HepG2 (cell line): ENCODE measurements around the gene OGFOD3. TPM values are rescaled to one million over a fixed set of nuclear protein-coding genes. Genes with fewer than 3 reads are reported as not detected.

Experiments used
- AHR ChIP-seq: IDR thresholded peaks from 2 replicates; pipeline ENCODE4 v1.6.1; 2018; ENCODE audit warnings: missing genetic modification reagents, missing compliant biosample characterization
- CBX1 ChIP-seq: IDR thresholded peaks from one replicate; pipeline ENCODE4 v1.6.1; 2016; ENCODE audit warnings: antibody characterized with exemption, low read depth
- CCDC6 ChIP-seq: sonication (generic); formaldehyde crosslinking; IDR thresholded peaks from 2 replicates; pipeline ENCODE4 v1.8.1; 2022; ENCODE audit warnings: mild to moderate bottlenecking, missing genetic modification reagents, moderate library complexity
- FOXM1 ChIP-seq: sonication (generic); formaldehyde crosslinking; IDR thresholded peaks from 2 replicates; pipeline ENCODE4 v1.5.0; 2020; ENCODE audit warnings: missing genetic modification reagents
- GATAD1 ChIP-seq: IDR thresholded peaks from 2 replicates; pipeline ENCODE4 v1.6.1; 2016; ENCODE audit warnings: missing genetic modification reagents, missing compliant biosample characterization
- HES4 ChIP-seq: sonication (generic); formaldehyde crosslinking; IDR thresholded peaks from 2 replicates; pipeline ENCODE4 v1.9.0; 2021; ENCODE audit warnings: mild to moderate bottlenecking, missing genetic modification reagents, borderline replicate concordance
- IRF2 ChIP-seq: IDR thresholded peaks from 2 replicates; pipeline ENCODE4 v1.6.1; 2018; ENCODE audit warnings: missing genetic modification reagents, missing compliant biosample characterization
- MAZ ChIP-seq, 2 experiments: sonication (generic) in 1 of 2; formaldehyde crosslinking in 1 of 2; IDR thresholded peaks; 2 replicates each; pipeline versions ENCODE4 v1.5.0 to v1.6.1; 2012 to 2020; ENCODE audit warnings: low read depth in 2 of 2, mild to moderate bottlenecking in 2 of 2, borderline replicate concordance in 1 of 2, improper control_type of control experiment in 1 of 2, low read length in 1 of 2, missing genetic modification reagents in 1 of 2, moderate library complexity in 1 of 2
- NFKB2 ChIP-seq: sonication (generic); formaldehyde crosslinking; IDR thresholded peaks from 2 replicates; pipeline ENCODE4 v1.4.0; 2020; ENCODE audit warnings: missing genetic modification reagents, borderline replicate concordance
- PAWR ChIP-seq: sonication (generic); formaldehyde crosslinking; IDR thresholded peaks from 2 replicates; pipeline ENCODE4 v1.4.0; 2020; ENCODE audit warnings: missing genetic modification reagents, mild to moderate bottlenecking, borderline replicate concordance
- PAX8 ChIP-seq: sonication (generic); formaldehyde crosslinking; IDR thresholded peaks from 2 replicates; pipeline ENCODE4 v1.8.0; 2022; ENCODE audit warnings: mild to moderate bottlenecking, missing genetic modification reagents, borderline replicate concordance
- PHF8 ChIP-seq: sonication (generic); formaldehyde crosslinking; IDR thresholded peaks from 2 replicates; pipeline ENCODE4 v1.5.0; 2020; ENCODE audit warnings: missing genetic modification reagents
- SIN3B ChIP-seq: fragments of 150-350 bp; IDR thresholded peaks from 2 replicates; pipeline ENCODE4 v1.6.1; 2014; ENCODE audit warnings: low read length
- TBX3 ChIP-seq: fragments of 450-650 bp; IDR thresholded peaks from 2 replicates; pipeline ENCODE4 v1.6.1; 2017; ENCODE audit warnings: antibody characterized with exemption, mild to moderate bottlenecking, inconsistent platforms, borderline replicate concordance
- XRCC5 ChIP-seq: fragments of 200-400 bp; formaldehyde crosslinking; optimal IDR thresholded peaks from 2 replicates; pipeline ENCODE3; 2017; ENCODE audit warnings: mild to moderate bottlenecking, low read length
- ZEB1 ChIP-seq: IDR thresholded peaks from 2 replicates; pipeline ENCODE4 v1.6.1; 2012; ENCODE audit warnings: mild to moderate bottlenecking, low read depth, inconsistent platforms; ENCODE audit not compliant: insufficient replicate concordance
- ZFP1 ChIP-seq: IDR thresholded peaks from 2 replicates; pipeline ENCODE4 v1.6.1; 2016
- ZFP62 ChIP-seq: sonication (generic); formaldehyde crosslinking; IDR thresholded peaks from 2 replicates; pipeline ENCODE4 v1.4.0; 2020; ENCODE audit warnings: missing genetic modification reagents
- ZNF558 ChIP-seq: sonication (generic); formaldehyde crosslinking; IDR thresholded peaks from 2 replicates; pipeline ENCODE4 v1.9.0; 2022; ENCODE audit warnings: mild to moderate bottlenecking, missing genetic modification reagents, borderline replicate concordance
- ZNF619 ChIP-seq: sonication (generic); formaldehyde crosslinking; IDR thresholded peaks from 2 replicates; pipeline ENCODE4 v1.4.0; 2020; ENCODE audit warnings: mild to moderate bottlenecking, missing genetic modification reagents
- ZNF766 ChIP-seq: sonication (generic); formaldehyde crosslinking; IDR thresholded peaks from 2 replicates; pipeline ENCODE4 v1.5.0; 2020; ENCODE audit warnings: missing genetic modification reagents, borderline replicate concordance
- ZNF775 ChIP-seq: sonication (generic); formaldehyde crosslinking; IDR thresholded peaks from 2 replicates; pipeline ENCODE4 v1.4.0; 2020; ENCODE audit warnings: missing genetic modification reagents, mild to moderate bottlenecking, moderate library complexity, borderline replicate concordance
- ZNF780A ChIP-seq: sonication (generic); formaldehyde crosslinking; IDR thresholded peaks from 2 replicates; pipeline ENCODE4 v1.8.0; 2022; ENCODE audit warnings: mild to moderate bottlenecking, missing genetic modification reagents, moderate library complexity
- polyA plus RNA-seq, 8 experiments: library from polyadenylated mRNA; depleted of rRNA in 3 of 8; stranded (reverse) in 7 of 8; unstranded in 1 of 8; fragments of >200 nt; fragmentation: Illumina TruSeq in 4 of 8; extraction: Trizol in 4 of 8; gene quantifications; 2 replicates each; pipeline versions ENCODE4 v1.2.1 to v1.2.3, GENCODE V29; 2011 to 2016; ENCODE audit warnings: low read depth in 4 of 8, missing spikeins in 1 of 8, mixed read lengths in 1 of 8; ENCODE audit not compliant: insufficient read depth in 1 of 8
- total RNA-seq, 5 experiments: library from RNA; depleted of rRNA; stranded (reverse); fragments of >200 nt; fragmentation: Illumina TruSeq; extraction: Trizol; gene quantifications; 2 replicates each; pipeline ENCODE4 v1.2.3, GENCODE V29; 2016; ENCODE audit warnings: low read depth in 1 of 5
- TF ChIP-seq, protein P1 (sequence below): sonication (generic); formaldehyde crosslinking; IDR thresholded peaks from 2 replicates; pipeline ENCODE4 v1.8.1; 2022; ENCODE audit warnings: low read depth, mild to moderate bottlenecking, missing genetic modification reagents
- TF ChIP-seq, protein P2 (sequence below): sonication (generic); formaldehyde crosslinking; IDR thresholded peaks from 2 replicates; pipeline ENCODE4 v1.4.0; 2020; ENCODE audit warnings: low read depth, missing genetic modification reagents

Gene OGFOD3
- total and polyA plus RNA-seq, 2 of the 13 experiments (the other 11 are each of a cell fraction or from before 2014, with no cell fraction given): 40.0 to 42.1 TPM

DNA sequence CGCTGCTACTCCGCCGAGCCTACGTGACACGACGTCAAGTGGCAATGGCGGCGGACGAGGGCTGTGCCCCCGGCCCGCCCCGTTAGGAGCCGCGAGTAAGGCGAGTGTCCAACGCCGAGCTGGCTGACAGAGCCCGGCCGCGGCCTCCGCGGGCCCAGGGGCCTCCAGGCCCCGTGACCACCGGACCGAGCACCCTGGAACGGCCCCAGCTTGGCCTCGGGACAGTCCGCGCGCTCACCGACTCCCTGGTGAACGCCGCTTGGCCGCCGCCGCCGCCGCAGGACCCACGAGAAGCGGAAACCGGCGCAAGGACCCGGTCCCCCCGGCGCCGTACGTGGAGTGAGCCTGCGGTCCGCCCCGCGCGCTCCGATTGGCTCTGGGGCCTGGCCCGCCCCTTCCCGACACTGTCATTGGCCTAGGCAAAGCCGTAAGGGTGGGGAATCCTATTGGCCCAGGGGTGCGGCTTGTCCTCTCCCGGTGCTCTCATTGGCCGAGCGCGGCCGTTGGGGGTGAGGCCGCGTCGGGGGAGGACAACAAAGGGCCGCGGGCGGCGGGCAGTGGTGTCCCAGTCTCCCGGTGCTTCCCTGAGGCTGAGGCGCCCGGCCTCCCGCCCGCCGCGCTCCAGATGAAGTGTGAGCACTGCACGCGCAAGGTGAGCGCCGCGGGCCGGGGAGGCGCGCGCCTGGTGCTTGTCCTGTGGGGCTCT, 39.9 kb upstream of the OGFOD3 start, which contains the start of gene NARF (continued):
- TF ChIP-seq ZNF619 (peak; percentile 98; the same call in 1 of the 2 replicates), PAX8 (CRISPR knock-in tag) (peak; percentile 99; the same call in 1 of the 2 replicates), NFKB2 (peak; percentile 89; the same call in 1 of the 2 replicates), IRF2 (CRISPR knock-in tag) (peak; percentile 73), AHR (CRISPR knock-in tag) (peak; percentile 92), ZFP62 (CRISPR knock-in tag) (no peak), HES4 (CRISPR knock-in tag) (peak; percentile 96), SIN3B (no peak), PAWR (CRISPR knock-in tag) (peak; percentile 96; the same call in 1 of the 2 replicates), CBX1 (peak; percentile 66), ZNF780A (CRISPR knock-in tag) (no peak), MAZ (IDR thresholded peaks at IDR 0.05; ENCODE audit: borderline replicate concordance, low read depth, low read length) (peak; percentile 73), MAZ (CRISPR knock-in tag; IDR thresholded peaks at IDR 0.05; ENCODE audit: low read depth) (peak; percentile 82), GATAD1 (CRISPR knock-in tag) (peak; percentile 89), ZNF766 (CRISPR knock-in tag) (peak; percentile 89; the same call in 1 of the 2 replicates), ZNF775 (CRISPR knock-in tag) (peak; percentile 91), XRCC5 (peak; percentile 12), FOXM1 (CRISPR knock-in tag) (no peak), ZEB1 (no peak), TBX3 (peak; percentile 59; the same call in 1 of the 2 replicates), ZFP1 (0 out of 2 replicates have a peak, but pooled peaks have one; percentile 6), ZNF558 (peak; percentile 48; the same call in 1 of the 2 replicates), PHF8 (peak; percentile 95), CCDC6 (CRISPR knock-in tag) (0 out of 2 replicates have a peak, but pooled peaks have one; percentile 68)
- TF ChIP-seq, protein P1, sequence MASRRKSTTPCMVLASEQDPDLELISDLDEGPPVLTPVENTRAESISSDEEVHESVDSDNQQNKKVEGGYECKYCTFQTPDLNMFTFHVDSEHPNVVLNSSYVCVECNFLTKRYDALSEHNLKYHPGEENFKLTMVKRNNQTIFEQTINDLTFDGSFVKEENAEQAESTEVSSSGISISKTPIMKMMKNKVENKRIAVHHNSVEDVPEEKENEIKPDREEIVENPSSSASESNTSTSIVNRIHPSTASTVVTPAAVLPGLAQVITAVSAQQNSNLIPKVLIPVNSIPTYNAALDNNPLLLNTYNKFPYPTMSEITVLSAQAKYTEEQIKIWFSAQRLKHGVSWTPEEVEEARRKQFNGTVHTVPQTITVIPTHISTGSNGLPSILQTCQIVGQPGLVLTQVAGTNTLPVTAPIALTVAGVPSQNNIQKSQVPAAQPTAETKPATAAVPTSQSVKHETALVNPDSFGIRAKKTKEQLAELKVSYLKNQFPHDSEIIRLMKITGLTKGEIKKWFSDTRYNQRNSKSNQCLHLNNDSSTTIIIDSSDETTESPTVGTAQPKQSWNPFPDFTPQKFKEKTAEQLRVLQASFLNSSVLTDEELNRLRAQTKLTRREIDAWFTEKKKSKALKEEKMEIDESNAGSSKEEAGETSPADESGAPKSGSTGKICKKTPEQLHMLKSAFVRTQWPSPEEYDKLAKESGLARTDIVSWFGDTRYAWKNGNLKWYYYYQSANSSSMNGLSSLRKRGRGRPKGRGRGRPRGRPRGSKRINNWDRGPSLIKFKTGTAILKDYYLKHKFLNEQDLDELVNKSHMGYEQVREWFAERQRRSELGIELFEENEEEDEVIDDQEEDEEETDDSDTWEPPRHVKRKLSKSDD: peak; percentile 90
- TF ChIP-seq, protein P2, sequence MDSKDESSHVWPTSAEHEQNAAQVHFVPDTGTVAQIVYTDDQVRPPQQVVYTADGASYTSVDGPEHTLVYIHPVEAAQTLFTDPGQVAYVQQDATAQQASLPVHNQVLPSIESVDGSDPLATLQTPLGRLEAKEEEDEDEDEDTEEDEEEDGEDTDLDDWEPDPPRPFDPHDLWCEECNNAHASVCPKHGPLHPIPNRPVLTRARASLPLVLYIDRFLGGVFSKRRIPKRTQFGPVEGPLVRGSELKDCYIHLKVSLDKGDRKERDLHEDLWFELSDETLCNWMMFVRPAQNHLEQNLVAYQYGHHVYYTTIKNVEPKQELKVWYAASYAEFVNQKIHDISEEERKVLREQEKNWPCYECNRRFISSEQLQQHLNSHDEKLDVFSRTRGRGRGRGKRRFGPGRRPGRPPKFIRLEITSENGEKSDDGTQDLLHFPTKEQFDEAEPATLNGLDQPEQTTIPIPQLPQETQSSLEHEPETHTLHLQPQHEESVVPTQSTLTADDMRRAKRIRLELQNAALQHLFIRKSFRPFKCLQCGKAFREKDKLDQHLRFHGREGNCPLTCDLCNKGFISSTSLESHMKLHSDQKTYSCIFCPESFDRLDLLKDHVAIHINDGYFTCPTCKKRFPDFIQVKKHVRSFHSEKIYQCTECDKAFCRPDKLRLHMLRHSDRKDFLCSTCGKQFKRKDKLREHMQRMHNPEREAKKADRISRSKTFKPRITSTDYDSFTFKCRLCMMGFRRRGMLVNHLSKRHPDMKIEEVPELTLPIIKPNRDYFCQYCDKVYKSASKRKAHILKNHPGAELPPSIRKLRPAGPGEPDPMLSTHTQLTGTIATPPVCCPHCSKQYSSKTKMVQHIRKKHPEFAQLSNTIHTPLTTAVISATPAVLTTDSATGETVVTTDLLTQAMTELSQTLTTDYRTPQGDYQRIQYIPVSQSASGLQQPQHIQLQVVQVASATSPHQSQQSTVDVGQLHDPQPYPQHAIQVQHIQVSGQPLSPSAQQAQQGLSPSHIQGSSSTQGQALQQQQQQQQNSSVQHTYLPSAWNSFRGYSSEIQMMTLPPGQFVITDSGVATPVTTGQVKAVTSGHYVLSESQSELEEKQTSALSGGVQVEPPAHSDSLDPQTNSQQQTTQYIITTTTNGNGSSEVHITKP: no peak; the same call in none of the 2 replicates
